Posterior vena cava (tissue), 2 donors: ENCODE results near the gene GDAP1L1. TPM values are rescaled to one million over a fixed set of nuclear protein-coding genes. Genes with fewer than 3 reads are reported as not detected.
"Not testable (repeated sequence)": the region's sequence is repeated elsewhere in the genome, so short reads cannot be mapped to it uniquely, and the experiment has no call there.

Experiments
- DNase-seq: peaks from one replicate; pipeline ENCODE4 v3.0.0-alpha.2; 2020; ENCODE audit warnings: low spot score
- intact Hi-C, 2 donors: fragments of 100-400 bp; cut with DNase I; formaldehyde crosslinking; loops; one replicate each; pipeline versions ENCODE4 v1.14.1 to v1.14.2; 2022 to 2023
- total RNA-seq, 2 donors: library from RNA; stranded (reverse); fragmentation: NEBNext Ultra II Directional; extraction: Animal tissue kit (Norgen Biotek cat#: 25700); gene quantifications; one replicate each; pipeline ENCODE4 v1.2.1, GENCODE V29; 2021
- donor health status: DM: yes; HTN: yes; CAD: no.
- donor health status: DM: yes; HTN: yes; CAD: no.

GDAP1L1 gene
- total RNA-seq, 2 donors from 2014 or later = not detected

GRCh38 chr20:44284032-44284431 is 36.9 kb downstream of the GDAP1L1 start:
- no peak for DNase-seq
- intact Hi-C loops = no loop called here

GRCh38 chr20:44287272-44288097 is 40.4 kb downstream of the GDAP1L1 start:
- DNase-seq = no peak
- intact Hi-C loops = loop anchor here in 1 of 2 donors (2.0 kb wide), 1 partner anchor 33 kb away; no protein-coding TSS in a partner anchor

GRCh38 chr20:44288252-44288651 is 41.1 kb downstream of the GDAP1L1 start:
- DNase-seq = no peak
- intact Hi-C loops = loop anchor here in 1 of 2 donors (2.0 kb wide), 1 partner anchor 33 kb away; no protein-coding TSS in a partner anchor

- no peak for DNase-seq
- intact Hi-C loops = no loop called here
Observed at GRCh38 chr20:44291754-44292153, 44.6 kb downstream of the GDAP1L1 start.

GRCh38 chr20:44296011-44296410 is 48.9 kb downstream of the GDAP1L1 start:
- no peak for DNase-seq
- intact Hi-C loops = no loop called here

- intact Hi-C loops = no loop called here
- DNase-seq = no peak
Observed at GRCh38 chr20:44297721-44298120, 50.6 kb downstream of the GDAP1L1 start.

GRCh38 chr20:44299011-44299535 is 52.0 kb downstream of the GDAP1L1 start:
- DNase-seq, intact Hi-C loops: not testable (repeated sequence)

GRCh38 chr20:44301285-44301684 is 54.2 kb downstream of the GDAP1L1 start:
- intact Hi-C loops = no loop called here
- DNase-seq = no peak

- intact Hi-C loops = no loop called here
- DNase-seq = no peak
Observed at GRCh38 chr20:44302026-44302669, 55.0 kb downstream of the GDAP1L1 start.

GRCh38 chr20:44302736-44303135 is 55.6 kb downstream of the GDAP1L1 start:
- intact Hi-C loops = no loop called here
- no peak for DNase-seq

GRCh38 chr20:44304383-44304782 is 57.3 kb downstream of the GDAP1L1 start:
- DNase-seq = no peak
- intact Hi-C loops = no loop called here

- DNase-seq = no peak
- intact Hi-C loops = no loop called here
Observed at GRCh38 chr20:44306927-44307326, 59.8 kb downstream of the GDAP1L1 start.

- no peak for DNase-seq
Observed at GRCh38 chr20:44309763-44310663, 62.9 kb downstream of the GDAP1L1 start.

GRCh38 chr20:44310664-44311639 is 63.8 kb downstream of the GDAP1L1 start, which contains the start of gene FITM2:
Gene FITM2, minus strand, starts transcription at chr20:44311202. Its CDS starts 54 bp downstream, at chr20:44311148.
- intact Hi-C loops = loop anchor here (1.0 to 10.0 kb wide), 2 partner anchors 96 kb away; partner anchors contain the start of gene OSER1 (in 1 of the 2)
- peak; percentile 100 for DNase-seq

More at GRCh38 chr20:44309763-44310663, 62.9 kb downstream of the GDAP1L1 start:
- intact Hi-C loops = loop anchor here in 1 of 2 donors (10.0 kb wide), 1 partner anchor 95 kb away; the partner anchor contains the start of gene OSER1

- no peak for DNase-seq
- intact Hi-C loops = loop anchor here in 1 of 2 donors (10.0 kb wide), 1 partner anchor 100 kb away; the partner anchor contains the start of gene OSER1
Observed at GRCh38 chr20:44314870-44315269, 67.8 kb downstream of the GDAP1L1 start.

- DNase-seq = no peak
- intact Hi-C loops = loop anchor here in 1 of 2 donors (2.0 to 10.0 kb wide), 2 partner anchors 31 to 105 kb away; partner anchors contain the start of gene OSER1
Observed at GRCh38 chr20:44319839-44320422, 72.8 kb downstream of the GDAP1L1 start.

- no peak for DNase-seq
- intact Hi-C loops = no loop called here
Observed at GRCh38 chr20:44324343-44324742, 77.2 kb downstream of the GDAP1L1 start.
